ENCODE data around the gene LRRC1.

DNA sequence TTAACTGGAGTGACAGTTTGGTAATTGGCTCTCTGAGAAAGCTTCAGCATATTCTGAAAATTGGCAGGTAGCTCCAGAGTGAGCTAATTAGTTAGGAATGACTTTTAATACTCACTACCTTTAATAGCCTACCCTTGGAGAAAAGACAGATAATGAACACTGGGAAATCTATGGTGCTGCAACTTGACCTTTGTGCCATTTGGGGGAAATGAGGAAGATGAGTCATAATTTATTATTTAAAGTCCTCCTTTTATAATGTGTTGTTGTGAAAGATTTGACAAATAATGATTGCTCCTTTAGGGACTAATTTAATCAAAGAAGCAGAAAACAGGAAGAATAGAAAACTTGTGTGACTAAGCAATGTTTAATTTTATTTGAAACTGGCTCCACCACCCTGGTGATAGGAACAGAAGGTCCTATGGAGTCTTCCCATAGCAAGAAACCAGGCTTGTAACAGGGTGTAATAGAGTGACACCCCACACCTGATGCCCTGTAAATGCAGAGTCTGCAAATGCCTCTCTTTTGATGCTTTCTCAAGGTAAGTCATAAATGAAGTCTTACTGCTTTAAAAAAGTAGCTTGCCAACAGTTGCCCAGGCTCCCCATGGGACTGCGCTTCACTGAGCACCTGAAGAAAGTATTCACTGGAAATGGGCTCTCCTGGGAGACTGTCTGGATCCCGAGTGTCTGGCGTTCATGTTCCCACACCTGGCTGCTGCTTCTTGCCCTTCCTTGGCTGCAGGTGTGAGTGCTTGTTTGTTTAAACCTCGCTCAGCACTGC, 134.4 kb downstream of the LRRC1 start:
- TF ChIP-seq, protein P1, sequence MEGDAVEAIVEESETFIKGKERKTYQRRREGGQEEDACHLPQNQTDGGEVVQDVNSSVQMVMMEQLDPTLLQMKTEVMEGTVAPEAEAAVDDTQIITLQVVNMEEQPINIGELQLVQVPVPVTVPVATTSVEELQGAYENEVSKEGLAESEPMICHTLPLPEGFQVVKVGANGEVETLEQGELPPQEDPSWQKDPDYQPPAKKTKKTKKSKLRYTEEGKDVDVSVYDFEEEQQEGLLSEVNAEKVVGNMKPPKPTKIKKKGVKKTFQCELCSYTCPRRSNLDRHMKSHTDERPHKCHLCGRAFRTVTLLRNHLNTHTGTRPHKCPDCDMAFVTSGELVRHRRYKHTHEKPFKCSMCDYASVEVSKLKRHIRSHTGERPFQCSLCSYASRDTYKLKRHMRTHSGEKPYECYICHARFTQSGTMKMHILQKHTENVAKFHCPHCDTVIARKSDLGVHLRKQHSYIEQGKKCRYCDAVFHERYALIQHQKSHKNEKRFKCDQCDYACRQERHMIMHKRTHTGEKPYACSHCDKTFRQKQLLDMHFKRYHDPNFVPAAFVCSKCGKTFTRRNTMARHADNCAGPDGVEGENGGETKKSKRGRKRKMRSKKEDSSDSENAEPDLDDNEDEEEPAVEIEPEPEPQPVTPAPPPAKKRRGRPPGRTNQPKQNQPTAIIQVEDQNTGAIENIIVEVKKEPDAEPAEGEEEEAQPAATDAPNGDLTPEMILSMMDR (conservative IDR thresholded peaks at IDR 0.05 in 1 of 2, IDR thresholded peaks at IDR 0.05 in 1 of 2; ENCODE audit: extremely low read depth in 1 of 2, insufficient read depth in 1 of 2, low read depth in 1 of 2, low read length in 2 of 2): no peak
- no peak for TF ChIP-seq EZH2 (IDR thresholded peaks at IDR 0.05; ENCODE audit: borderline replicate concordance, low read length)
